Neural progenitor cell (in vitro differentiated cells): Measurements from ENCODE around the gene STPG3.

ENCODE experiments used
- EZH2 ChIP-seq: fragments of 200-600 bp; sonication (generic); IDR thresholded peaks from 2 replicates; pipeline ENCODE4 v1.6.1; 2017; ENCODE audit warnings: antibody characterized with exemption, mild to moderate bottlenecking, moderate library complexity
- TF ChIP-seq, protein P1 (sequence below): fragments of 200-600 bp; sonication (generic); IDR thresholded peaks from 2 replicates; pipeline ENCODE4 v1.5.1; 2017; ENCODE audit warnings: antibody characterized with exemption, mild to moderate bottlenecking

GRCh38 chr9:137264067-137264466, 13.0 kb downstream of the STPG3 start:
- TF ChIP-seq, protein P1, sequence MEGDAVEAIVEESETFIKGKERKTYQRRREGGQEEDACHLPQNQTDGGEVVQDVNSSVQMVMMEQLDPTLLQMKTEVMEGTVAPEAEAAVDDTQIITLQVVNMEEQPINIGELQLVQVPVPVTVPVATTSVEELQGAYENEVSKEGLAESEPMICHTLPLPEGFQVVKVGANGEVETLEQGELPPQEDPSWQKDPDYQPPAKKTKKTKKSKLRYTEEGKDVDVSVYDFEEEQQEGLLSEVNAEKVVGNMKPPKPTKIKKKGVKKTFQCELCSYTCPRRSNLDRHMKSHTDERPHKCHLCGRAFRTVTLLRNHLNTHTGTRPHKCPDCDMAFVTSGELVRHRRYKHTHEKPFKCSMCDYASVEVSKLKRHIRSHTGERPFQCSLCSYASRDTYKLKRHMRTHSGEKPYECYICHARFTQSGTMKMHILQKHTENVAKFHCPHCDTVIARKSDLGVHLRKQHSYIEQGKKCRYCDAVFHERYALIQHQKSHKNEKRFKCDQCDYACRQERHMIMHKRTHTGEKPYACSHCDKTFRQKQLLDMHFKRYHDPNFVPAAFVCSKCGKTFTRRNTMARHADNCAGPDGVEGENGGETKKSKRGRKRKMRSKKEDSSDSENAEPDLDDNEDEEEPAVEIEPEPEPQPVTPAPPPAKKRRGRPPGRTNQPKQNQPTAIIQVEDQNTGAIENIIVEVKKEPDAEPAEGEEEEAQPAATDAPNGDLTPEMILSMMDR = no peak
- no peak for TF ChIP-seq EZH2
